Tibial artery (tissue), 4 donors: ENCODE results near the gene CISH.

Experiments
- DNase-seq, 2 donors: peaks; one replicate each; pipeline ENCODE4 v3.0.0-alpha.2; 2019
- H3K27ac ChIP-seq, 2 donors: fragments of 200-600 bp; sonication (generic) in 1 of 2; 1 replicate in 1 of 2; 2 replicates in 1 of 2; pipeline ENCODE4 v1.5.1; 2018 to 2019; ENCODE audit warnings: mild to moderate bottlenecking in 1 of 2
- H3K27me3 ChIP-seq, 2 donors: fragments of 200-600 bp; sonication (generic) in 1 of 2; one replicate each; pipeline versions ENCODE4 v1.5.1 to v1.6.0; 2016 to 2019
- H3K36me3 ChIP-seq, 3 donors: fragments of 200-600 bp; sonication (generic) in 2 of 3; one replicate each; pipeline ENCODE4 v1.5.1; 2016 to 2019; ENCODE audit warnings: mild to moderate bottlenecking in 2 of 3
- H3K4me1 ChIP-seq, 4 donors: fragments of 200-600 bp; sonication (generic) in 2 of 4; 1 replicate in 3 of 4; 2 replicates in 1 of 4; pipeline ENCODE4 v1.5.1; 2016 to 2019
- H3K4me3 ChIP-seq, 2 donors: fragments of 200-600 bp; sonication (generic) in 1 of 2; 1 replicate in 1 of 2; 2 replicates in 1 of 2; pipeline ENCODE4 v1.5.1; 2018 to 2019; ENCODE audit warnings: mild to moderate bottlenecking in 2 of 2
- H3K9me3 ChIP-seq, 3 donors: fragments of 200-600 bp; sonication (generic) in 1 of 3; one replicate each; pipeline ENCODE4 v1.5.1; 2016 to 2019
- intact Hi-C: fragments of 100-400 bp; cut with DNase I; formaldehyde crosslinking; loops from one replicate; pipeline ENCODE4 v1.15.0; 2023; ENCODE audit warnings: low total_unique reads
- TF ChIP-seq, protein P1 (sequence below), 2 experiments: fragments of 200-600 bp in 1 of 2; fragments of 450-650 bp in 1 of 2; IDR thresholded peaks; one replicate each; pipeline ENCODE4 v1.5.1; 2017 to 2019; ENCODE audit warnings: antibody characterized with exemption in 2 of 2, mild to moderate bottlenecking in 1 of 2, moderate library complexity in 1 of 2

Gene CISH

DNA sequence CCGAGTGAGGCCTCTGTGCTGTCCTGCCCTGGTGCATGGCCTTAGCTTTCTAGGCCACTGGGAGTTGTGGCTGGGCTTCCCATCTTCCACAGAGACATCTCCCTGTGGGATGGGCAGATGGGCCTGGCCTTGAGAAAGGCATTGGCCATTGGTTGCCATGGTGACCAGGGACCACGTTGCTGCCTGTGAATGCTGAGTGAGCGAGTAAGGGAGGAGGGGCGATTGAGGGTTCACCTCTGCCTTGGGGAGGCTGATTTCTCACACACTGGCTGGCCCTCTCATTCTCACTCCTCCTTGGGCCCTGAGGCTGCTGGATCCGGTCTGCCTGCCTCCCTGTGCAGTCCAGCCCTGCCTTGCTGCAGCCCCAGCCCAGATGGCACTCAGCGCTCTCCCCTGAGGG is 36.7 kb upstream of the CISH start:
- TF ChIP-seq, protein P1, sequence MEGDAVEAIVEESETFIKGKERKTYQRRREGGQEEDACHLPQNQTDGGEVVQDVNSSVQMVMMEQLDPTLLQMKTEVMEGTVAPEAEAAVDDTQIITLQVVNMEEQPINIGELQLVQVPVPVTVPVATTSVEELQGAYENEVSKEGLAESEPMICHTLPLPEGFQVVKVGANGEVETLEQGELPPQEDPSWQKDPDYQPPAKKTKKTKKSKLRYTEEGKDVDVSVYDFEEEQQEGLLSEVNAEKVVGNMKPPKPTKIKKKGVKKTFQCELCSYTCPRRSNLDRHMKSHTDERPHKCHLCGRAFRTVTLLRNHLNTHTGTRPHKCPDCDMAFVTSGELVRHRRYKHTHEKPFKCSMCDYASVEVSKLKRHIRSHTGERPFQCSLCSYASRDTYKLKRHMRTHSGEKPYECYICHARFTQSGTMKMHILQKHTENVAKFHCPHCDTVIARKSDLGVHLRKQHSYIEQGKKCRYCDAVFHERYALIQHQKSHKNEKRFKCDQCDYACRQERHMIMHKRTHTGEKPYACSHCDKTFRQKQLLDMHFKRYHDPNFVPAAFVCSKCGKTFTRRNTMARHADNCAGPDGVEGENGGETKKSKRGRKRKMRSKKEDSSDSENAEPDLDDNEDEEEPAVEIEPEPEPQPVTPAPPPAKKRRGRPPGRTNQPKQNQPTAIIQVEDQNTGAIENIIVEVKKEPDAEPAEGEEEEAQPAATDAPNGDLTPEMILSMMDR (IDR thresholded peaks at IDR 0.05), result no peak
- Histone ChIP-seq H3K4me3 (no peak overlapping the region), H3K36me3 (peaks cover 0 to 50% (median 20%) of the 10 kb centered on the region in 3 donors), H3K9me3 (no peaks in the 10 kb centered on the region), H3K27ac (no peak overlapping the region), H3K27me3 (no peaks in the 10 kb centered on the region), H3K4me1 (peaks cover 0 to 37% (median 21%) of the 10 kb centered on the region in 4 donors)
- intact Hi-C loops, result loop anchor here (5.0 kb wide), 1 partner anchor 136 kb away; no protein-coding TSS in a partner anchor
- DNase-seq, result no peak

DNA sequence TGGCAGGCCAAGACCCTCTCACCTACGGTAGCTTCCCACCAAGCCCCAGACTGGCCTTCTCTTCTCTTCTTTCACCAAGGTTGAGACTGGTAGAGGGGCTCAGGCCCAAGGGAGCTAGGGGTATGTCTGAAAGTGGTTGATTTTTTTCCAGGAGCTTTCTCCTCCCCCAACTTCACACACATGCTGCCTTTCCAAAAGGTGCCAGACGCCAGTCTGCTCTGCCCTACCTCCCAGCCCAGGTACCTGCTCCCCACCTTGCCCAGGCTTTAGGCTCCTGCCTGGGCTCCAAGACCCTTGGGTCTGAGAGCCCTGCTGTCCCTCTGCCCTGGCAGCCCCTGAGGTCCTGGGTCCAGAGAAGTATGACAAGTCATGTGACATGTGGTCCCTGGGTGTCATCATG is 33.8 kb upstream of the CISH start:
- Histone ChIP-seq H3K36me3 (peaks cover 0 to 78% (median 39%) of the 10 kb centered on the region in 3 donors), H3K27ac (no peak overlapping the region), H3K27me3 (no peaks in the 10 kb centered on the region), H3K4me3 (no peak overlapping the region), H3K4me1 (peaks cover 0 to 43% (median 21%) of the 10 kb centered on the region in 4 donors), H3K9me3 (no peaks in the 10 kb centered on the region)
- TF ChIP-seq, protein P1 (IDR thresholded peaks at IDR 0.05), result no peak
- intact Hi-C loops, result loop anchor here (5.0 kb wide), 1 partner anchor 133 kb away; no protein-coding TSS in a partner anchor
- DNase-seq, result no peak

DNA sequence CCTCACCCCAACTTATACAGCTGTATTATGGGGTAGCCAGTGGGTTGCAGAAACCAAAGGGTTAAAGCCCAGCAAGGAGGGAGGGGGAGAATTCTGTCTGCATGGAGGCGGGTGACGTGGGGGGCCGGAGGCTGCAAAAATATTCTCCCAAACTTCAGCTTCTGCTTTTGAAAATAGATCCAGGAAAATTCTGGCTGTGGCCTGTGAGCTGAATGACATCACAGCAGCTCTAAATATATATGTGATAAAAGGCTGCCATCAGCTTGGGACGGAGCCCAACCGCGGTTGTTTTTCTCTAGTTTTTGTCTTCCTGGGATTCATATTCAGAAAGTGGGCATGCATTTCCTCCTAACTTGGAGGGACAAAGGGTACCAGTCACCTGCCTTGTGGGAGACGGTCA is 33.0 kb upstream of the CISH start:
- peak overlapping the region; percentile 21 to 34 for H3K27ac ChIP-seq
- DNase-seq, result no peak
- intact Hi-C loops, result no loop called here
- TF ChIP-seq, protein P1 (IDR thresholded peaks at IDR 0.05), result no peak
- H3K4me3 ChIP-seq, result no peak overlapping the region
- no peaks in the 10 kb centered on the region for H3K27me3 ChIP-seq
- no peaks in the 10 kb centered on the region for H3K9me3 ChIP-seq
- H3K4me1 ChIP-seq, result peaks cover 0 to 40% (median 20%) of the 10 kb centered on the region in 4 donors
- peaks cover 0 to 80% (median 40%) of the 10 kb centered on the region in 3 donors for H3K36me3 ChIP-seq

DNA sequence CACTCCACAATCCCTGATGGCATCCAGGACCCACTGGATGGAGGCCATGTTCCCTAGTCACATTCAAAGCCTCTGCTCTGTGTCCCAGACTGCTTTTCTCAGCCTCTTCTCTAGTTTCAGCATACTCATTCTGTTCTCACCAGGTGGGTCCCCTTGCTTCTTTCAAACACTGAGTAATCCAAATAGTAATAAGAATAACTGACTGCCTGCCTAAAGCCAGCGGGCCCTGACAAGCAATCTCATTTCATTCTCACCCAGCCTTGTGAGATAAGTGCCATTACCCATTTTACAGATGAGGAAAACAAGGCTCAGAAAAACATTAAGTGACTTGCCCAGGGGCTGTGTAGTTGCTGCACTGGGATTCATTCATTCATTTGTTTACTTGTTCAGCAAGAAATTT is 30.8 kb upstream of the CISH start:
- no peak for DNase-seq
- H3K9me3 ChIP-seq, result no peaks in the 10 kb centered on the region
- no peak overlapping the region for H3K4me3 ChIP-seq
- H3K27ac ChIP-seq, result no peak overlapping the region
- peaks cover 0 to 71% (median 31%) of the 10 kb centered on the region in 3 donors for H3K36me3 ChIP-seq
- H3K4me1 ChIP-seq, result peaks cover 0 to 25% (median 16%) of the 10 kb centered on the region in 4 donors
- no peaks in the 10 kb centered on the region for H3K27me3 ChIP-seq
- intact Hi-C loops, result no loop called here
- TF ChIP-seq, protein P1 (IDR thresholded peaks at IDR 0.05), result no peak

DNA sequence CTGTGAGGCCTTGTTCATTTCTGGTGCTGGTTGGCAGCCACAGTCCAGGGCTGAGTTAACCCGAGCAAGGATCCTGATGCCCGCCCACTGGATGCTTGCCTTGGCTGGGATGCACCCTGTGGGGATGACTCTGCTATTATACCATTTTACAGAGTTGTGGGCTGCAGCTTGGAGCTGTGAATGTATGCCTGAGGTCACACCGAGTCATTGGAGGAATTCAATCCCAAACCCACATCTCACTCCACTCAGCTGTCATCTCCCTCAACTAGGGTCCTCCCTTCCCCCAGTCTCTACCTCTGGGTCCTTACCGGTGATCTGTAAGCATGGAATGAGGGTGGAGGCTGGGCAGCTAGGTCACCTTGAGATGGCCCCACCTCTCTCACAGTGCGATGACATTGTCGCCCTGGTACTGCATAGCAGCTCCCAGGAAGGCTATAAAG is 27.5 kb upstream of the CISH start:
- Histone ChIP-seq H3K4me1 (peaks cover 0 to 19% (median 10%) of the 10 kb centered on the region in 4 donors), H3K4me3 (no peak overlapping the region), H3K27ac (no peak overlapping the region), H3K27me3 (no peaks in the 10 kb centered on the region), H3K9me3 (no peaks in the 10 kb centered on the region), H3K36me3 (peaks cover 0 to 38% (median 22%) of the 10 kb centered on the region in 3 donors)
- intact Hi-C loops, result no loop called here
- TF ChIP-seq, protein P1 (IDR thresholded peaks at IDR 0.05), result no peak
- DNase-seq, result no peak

DNA sequence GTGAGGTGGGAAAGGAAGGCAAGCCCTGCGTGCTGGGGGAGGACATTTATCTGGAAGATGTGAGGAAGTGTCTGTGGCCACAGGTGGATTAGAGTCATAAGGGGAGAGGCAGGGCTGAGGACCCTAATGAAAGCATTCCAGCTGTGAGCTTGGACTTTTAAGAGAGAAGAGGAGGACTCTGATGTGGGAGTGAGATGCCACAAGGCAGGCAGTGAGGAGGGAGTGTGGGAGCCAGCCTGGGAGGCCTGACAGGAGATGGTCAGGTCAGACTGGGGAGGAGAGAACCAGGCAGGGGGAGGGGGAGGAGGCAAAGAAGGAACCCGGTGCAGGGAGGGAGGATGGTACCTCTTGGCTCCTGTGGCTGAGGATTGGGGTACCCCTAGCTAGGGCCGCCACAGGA is 26.4 kb upstream of the CISH start:
- no peak for DNase-seq
- Histone ChIP-seq H3K4me3 (no peak overlapping the region), H3K9me3 (no peaks in the 10 kb centered on the region), H3K27me3 (no peaks in the 10 kb centered on the region), H3K27ac (no peak overlapping the region), H3K36me3 (peaks cover 0 to 28% (median 18%) of the 10 kb centered on the region in 3 donors), H3K4me1 (peaks cover 0 to 12% (median 4%) of the 10 kb centered on the region in 4 donors)
- intact Hi-C loops, result no loop called here
- TF ChIP-seq, protein P1 (IDR thresholded peaks at IDR 0.05), result no peak
